Thoracic aorta (tissue), 2 donors: ENCODE results near the gene SLIT3. TPM values are rescaled to one million over a fixed set of nuclear protein-coding genes. Genes with fewer than 3 reads are reported as not detected.
"Not testable (repeated sequence)": the region's sequence is repeated elsewhere in the genome, so short reads cannot be mapped to it uniquely, and the experiment has no call there.

Experiments
- ATAC-seq: fragments of 150-250 bp; one replicate; pipeline ENCODE4 v1.8.0; 2017; ENCODE audit warnings: low read depth; ENCODE audit not compliant: insufficient number of reproducible peaks, low FRiP score
- DNase-seq: peaks from one replicate; pipeline ENCODE4 v3.0.0-alpha.2; 2020; ENCODE audit warnings: low spot score
- H3K27ac ChIP-seq, 2 donors: fragments of 200-600 bp; sonication (generic); 1 replicate in 1 of 2; 2 replicates in 1 of 2; pipeline ENCODE4 v1.5.1; 2016; ENCODE audit warnings: mild to moderate bottlenecking in 2 of 2, moderate library complexity in 2 of 2
- H3K27me3 ChIP-seq: fragments of 200-600 bp; sonication (generic); replicated peaks from 2 replicates; pipeline ENCODE4 v1.6.0; 2016; ENCODE audit warnings: mild to moderate bottlenecking; ENCODE audit not compliant: insufficient read depth
- H3K36me3 ChIP-seq: fragments of 200-600 bp; sonication (generic); one replicate; pipeline ENCODE4 v1.5.1; 2016
- H3K4me1 ChIP-seq, 2 donors: fragments of 200-600 bp; sonication (generic); 1 replicate in 1 of 2; 2 replicates in 1 of 2; pipeline versions ENCODE4 v1.5.1 to v1.6.0; 2016; ENCODE audit warnings: low read depth in 2 of 2, mild to moderate bottlenecking in 1 of 2; ENCODE audit not compliant: control insufficient read depth in 1 of 2
- H3K4me3 ChIP-seq: fragments of 200-600 bp; sonication (generic); 2 replicates; pipeline ENCODE4 v1.5.1; 2016; ENCODE audit warnings: mild to moderate bottlenecking
- H3K9me3 ChIP-seq: fragments of 200-600 bp; sonication (generic); 2 replicates; pipeline ENCODE4 v1.5.1; 2016
- total RNA-seq, 2 donors: library from RNA; depleted of rRNA; stranded (reverse); fragments of >200 nt; gene quantifications; one replicate each; pipeline versions ENCODE4 v1.1.0 to v1.2.3, GENCODE V29; 2016
- TF ChIP-seq, protein P1 (sequence below): fragments of 200-600 bp; sonication (generic); IDR thresholded peaks from one replicate; pipeline ENCODE4 v1.5.1; 2019; ENCODE audit warnings: antibody characterized with exemption

The SLIT3 gene
- total RNA-seq, 2 donors from 2014 or later: 80.1 to 86.9 TPM

DNA sequence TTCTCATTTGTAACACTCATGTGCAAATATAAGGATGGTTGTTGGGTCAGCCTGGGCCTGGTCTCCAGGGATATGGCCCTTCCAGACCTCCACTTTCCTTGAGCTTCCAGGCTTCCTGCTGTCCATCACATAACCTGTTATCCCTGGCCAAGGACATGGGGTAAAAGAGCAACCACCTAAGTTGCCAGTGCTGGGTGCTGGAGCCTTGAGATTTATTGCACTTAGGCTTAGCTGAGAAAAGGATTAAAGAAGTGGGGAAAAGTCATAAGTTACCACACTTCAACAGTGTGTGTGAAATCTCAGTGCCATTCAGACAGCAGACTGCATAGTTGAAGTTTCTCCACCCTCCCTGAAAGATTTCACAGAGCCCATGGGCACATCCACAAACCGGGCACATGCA is 663.1 kb downstream of the SLIT3 start:
- Histone ChIP-seq H3K27me3 (no peaks in the 10 kb centered on the region), H3K4me1 (no peaks in the 10 kb centered on the region), H3K27ac (no peak overlapping the region), H3K4me3 (no peak overlapping the region), H3K9me3 (no peaks in the 10 kb centered on the region), H3K36me3 (no peaks in the 10 kb centered on the region)
- ATAC-seq (no peak), DNase-seq (no peak)
- TF ChIP-seq, protein P1, sequence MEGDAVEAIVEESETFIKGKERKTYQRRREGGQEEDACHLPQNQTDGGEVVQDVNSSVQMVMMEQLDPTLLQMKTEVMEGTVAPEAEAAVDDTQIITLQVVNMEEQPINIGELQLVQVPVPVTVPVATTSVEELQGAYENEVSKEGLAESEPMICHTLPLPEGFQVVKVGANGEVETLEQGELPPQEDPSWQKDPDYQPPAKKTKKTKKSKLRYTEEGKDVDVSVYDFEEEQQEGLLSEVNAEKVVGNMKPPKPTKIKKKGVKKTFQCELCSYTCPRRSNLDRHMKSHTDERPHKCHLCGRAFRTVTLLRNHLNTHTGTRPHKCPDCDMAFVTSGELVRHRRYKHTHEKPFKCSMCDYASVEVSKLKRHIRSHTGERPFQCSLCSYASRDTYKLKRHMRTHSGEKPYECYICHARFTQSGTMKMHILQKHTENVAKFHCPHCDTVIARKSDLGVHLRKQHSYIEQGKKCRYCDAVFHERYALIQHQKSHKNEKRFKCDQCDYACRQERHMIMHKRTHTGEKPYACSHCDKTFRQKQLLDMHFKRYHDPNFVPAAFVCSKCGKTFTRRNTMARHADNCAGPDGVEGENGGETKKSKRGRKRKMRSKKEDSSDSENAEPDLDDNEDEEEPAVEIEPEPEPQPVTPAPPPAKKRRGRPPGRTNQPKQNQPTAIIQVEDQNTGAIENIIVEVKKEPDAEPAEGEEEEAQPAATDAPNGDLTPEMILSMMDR: no peak

DNA sequence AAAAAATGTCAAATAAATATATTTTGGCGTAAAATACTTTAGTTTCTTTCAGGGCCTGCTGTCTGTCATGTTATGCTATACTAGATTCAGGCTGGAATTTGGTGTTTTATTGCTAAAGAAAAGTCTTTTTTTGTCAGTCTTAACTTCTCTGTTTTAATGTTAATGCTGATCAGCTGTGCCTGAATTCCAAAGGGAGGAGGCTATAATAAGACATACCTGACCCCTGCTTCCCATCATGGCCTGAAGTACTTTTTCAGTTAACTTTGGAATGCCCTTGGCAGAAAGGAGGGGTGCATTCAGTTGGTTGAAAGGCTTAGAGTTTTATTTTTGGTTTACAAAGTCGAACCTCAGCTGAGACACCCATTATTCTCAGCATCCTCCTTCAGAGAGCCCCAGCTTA is 663.7 kb downstream of the SLIT3 start:
- no peaks in the 10 kb centered on the region for H3K27me3 ChIP-seq
- no peak overlapping the region for H3K27ac ChIP-seq
- no peaks in the 10 kb centered on the region for H3K36me3 ChIP-seq
- ATAC-seq (no peak), DNase-seq (no peak)
- TF ChIP-seq, protein P1: no peak
- no peak overlapping the region for H3K4me3 ChIP-seq
- no peaks in the 10 kb centered on the region for H3K9me3 ChIP-seq
- no peaks in the 10 kb centered on the region for H3K4me1 ChIP-seq

DNA sequence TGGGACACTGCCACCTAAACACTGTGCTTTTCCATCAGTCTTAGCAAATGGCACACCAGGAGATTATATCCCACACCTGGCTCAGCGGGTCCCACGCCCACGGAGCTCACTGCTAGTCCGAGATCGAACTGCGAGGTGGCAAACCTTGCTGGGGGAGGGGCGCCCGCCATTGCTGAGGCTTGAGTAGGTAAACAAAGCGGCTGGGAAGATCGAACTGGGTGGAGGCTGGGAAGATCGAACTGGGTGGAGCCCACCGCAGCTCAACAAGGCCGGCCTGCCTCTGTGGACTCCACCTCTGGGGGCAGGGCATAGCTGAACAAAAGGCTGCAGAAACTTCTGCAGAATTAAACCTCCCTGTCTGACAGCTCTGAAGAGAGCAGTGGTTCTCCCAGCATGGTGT is 670.0 kb downstream of the SLIT3 start:
- H3K36me3 ChIP-seq, H3K4me3 ChIP-seq, H3K27me3 ChIP-seq, H3K4me1 ChIP-seq, H3K27ac ChIP-seq, H3K9me3 ChIP-seq, ATAC-seq, DNase-seq: not testable (repeated sequence)

DNA sequence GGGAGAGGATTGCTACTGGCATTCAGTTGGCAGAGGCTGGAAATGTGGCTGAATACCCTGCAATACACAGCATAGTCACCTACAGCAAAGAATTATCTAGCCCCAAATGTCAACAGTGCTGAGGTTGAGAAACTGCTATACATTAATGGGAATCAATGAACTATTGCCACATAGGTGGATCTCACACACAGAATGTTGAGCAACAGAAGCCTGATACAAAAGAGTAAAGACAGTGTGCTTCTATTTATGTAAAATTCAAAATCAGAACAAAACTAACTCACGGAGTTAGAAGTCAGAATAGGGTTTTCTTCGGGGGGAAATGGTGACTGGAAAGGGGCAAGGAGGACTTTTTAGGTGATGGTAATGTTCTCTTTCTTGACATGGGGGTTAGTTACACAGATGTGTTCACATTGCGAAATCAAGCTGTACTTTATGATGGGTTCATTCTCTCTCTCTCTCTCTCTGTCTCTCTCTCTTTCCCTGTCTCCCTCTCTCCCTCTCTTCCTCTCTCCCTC is 676.0 kb downstream of the SLIT3 start:
- no peak overlapping the region for H3K27ac ChIP-seq
- no peaks in the 10 kb centered on the region for H3K27me3 ChIP-seq
- no peak overlapping the region for H3K4me3 ChIP-seq
- TF ChIP-seq, protein P1: no peak
- H3K36me3 ChIP-seq: no peaks in the 10 kb centered on the region
- no peaks in the 10 kb centered on the region for H3K4me1 ChIP-seq
- no peaks in the 10 kb centered on the region for H3K9me3 ChIP-seq
- DNase-seq (no peak), ATAC-seq (no peak)

DNA sequence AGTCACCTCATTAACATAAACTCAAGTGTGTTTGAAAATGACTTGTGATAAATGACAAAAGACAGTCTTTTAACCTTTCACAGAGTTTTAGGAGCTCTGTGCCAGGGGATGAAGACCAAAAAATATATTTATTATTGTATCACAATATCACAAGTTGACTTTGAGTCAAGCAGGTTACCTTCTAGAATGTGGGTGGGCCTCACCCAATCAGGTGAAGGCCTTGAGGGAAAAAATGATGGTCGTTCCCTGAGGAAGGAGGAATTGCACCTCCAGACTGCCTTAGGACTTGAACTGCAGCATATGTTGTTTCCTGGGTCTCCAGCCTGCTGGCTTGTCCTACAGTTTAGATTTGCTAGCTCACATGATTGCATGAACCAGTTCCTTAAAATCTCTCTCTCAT is 680.1 kb downstream of the SLIT3 start:
- DNase-seq (no peak), ATAC-seq (no peak)
- no peaks in the 10 kb centered on the region for H3K9me3 ChIP-seq
- no peaks in the 10 kb centered on the region for H3K27me3 ChIP-seq
- no peaks in the 10 kb centered on the region for H3K4me1 ChIP-seq
- TF ChIP-seq, protein P1: no peak
- no peaks in the 10 kb centered on the region for H3K36me3 ChIP-seq
- no peak overlapping the region for H3K4me3 ChIP-seq
- no peak overlapping the region for H3K27ac ChIP-seq

DNA sequence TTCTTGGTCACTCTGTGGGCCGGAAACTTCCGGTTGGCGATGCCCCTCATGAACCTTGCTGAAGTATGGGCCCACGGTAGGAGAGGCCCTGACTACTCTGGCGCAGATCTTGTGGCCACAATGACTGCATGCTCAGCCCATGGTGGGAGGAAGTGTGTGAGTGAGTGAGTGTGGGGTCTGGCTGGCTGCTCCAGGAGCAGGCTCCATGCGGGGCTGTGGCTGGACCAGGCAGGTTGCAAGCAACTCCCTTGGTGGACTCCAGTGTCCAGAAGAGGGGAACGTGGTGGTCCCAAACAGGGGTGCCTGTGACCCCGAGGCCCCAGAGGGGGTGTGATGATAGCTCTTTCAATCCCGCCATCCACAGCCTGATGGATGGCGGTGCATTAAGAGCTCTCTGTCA is 686.3 kb downstream of the SLIT3 start:
- no peak overlapping the region for H3K27ac ChIP-seq
- DNase-seq: no peak
- no peaks in the 10 kb centered on the region for H3K36me3 ChIP-seq
- TF ChIP-seq, protein P1: no peak
- no peaks in the 10 kb centered on the region for H3K27me3 ChIP-seq
- H3K9me3 ChIP-seq: no peaks in the 10 kb centered on the region
- ATAC-seq: no peak
- no peak overlapping the region for H3K4me3 ChIP-seq
- no peaks in the 10 kb centered on the region for H3K4me1 ChIP-seq
